ENCODE results near the gene CYTH1.
"Not testable (repeated sequence)": the region's sequence is repeated elsewhere in the genome, so short reads cannot be mapped to it uniquely, and the experiment has no call there.

Gene CYTH1

GRCh38 chr17:78674595-78675315 lies 107.3 kb downstream of the CYTH1 start:
- DNase-seq (ENCODE audit: insufficient read length, low spot score), result no peak
- no peak for FAIRE-seq

GRCh38 chr17:78674156-78674555 lies 107.9 kb downstream of the CYTH1 start:
- no peak for FAIRE-seq
- no peak for DNase-seq (ENCODE audit: insufficient read length, low spot score)

GRCh38 chr17:78673395-78673794 lies 108.7 kb downstream of the CYTH1 start:
- DNase-seq (ENCODE audit: insufficient read length, low spot score), result no peak
- FAIRE-seq, result no peak

DNA sequence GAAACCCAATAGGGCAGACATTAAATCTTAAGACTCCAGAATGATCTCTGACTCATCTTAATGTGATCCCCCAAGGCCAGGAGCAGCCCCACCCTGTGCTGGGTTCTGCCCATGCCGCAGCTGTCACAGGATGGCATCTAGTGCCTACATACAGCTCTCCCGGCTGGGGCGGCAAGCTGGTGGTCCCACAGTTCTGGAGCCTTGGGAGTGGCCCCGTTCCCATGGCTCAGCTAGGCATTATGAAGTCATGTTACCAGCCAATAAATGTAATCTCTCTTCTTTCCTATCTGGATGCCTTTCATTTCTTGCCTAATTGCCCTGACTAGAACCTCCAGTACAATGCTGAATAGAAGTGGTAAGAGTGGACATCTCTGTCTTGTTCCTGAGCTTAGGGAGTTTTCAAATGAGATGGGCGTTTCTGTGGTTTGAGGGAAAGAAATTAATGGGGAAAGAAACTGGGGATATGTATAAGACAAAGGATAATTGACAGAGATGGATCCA lies 109.2 kb downstream of the CYTH1 start:
- no peak for DNase-seq (ENCODE audit: insufficient read length, low spot score)
- FAIRE-seq, result no peak

- FAIRE-seq, result no peak
- DNase-seq (ENCODE audit: insufficient read length, low spot score), result no peak
These were observed 110.1 kb downstream of the CYTH1 start for GRCh38 chr17:78672005-78672404.

GRCh38 chr17:78671726-78672001 lies 110.4 kb downstream of the CYTH1 start:
- FAIRE-seq; DNase-seq (ENCODE audit: insufficient read length, low spot score): not testable (repeated sequence)

DNA sequence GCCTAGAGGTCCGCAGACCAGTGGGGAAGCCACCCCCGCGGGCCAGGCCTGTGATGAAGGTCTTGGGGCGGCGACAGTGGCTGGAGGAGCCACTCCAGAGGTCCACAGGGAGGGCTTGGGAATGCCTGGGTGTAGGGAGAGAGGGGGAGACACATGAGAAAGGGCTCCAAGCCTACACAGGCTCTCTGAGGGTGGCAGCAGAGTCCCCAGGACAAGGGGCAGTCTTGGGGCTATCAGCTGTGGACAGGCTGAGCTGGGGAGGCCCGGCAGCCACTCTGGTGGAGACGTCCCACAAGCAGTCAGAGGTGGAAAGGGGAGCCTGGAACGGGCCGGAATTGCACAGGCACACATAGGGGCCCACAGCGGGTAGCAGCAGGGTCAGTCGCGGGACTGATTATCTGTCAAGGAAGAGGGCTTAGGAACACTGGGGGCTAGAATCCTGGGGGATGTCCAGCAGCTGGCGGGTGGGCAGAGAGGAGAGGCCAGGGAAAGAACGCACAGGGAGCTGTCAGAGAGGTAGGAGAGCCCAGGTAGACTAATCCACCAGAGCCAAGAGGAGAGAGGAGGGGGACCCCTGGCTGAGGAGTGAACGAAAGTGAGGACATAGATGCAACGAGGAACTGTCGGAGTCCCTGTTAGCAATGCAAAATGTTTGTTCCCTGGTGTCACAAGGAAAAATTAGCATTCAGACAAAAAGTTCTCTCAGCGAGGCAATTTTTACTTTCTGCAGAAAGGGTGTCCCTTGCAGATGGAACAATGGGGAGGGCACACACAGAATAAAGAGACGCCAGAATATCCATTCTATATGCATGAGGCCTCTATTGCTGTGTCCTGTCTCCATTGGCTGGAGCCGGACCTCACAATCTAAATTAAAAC lies 111.0 kb downstream of the CYTH1 start:
- FAIRE-seq (no peak), DNase-seq (ENCODE audit: insufficient read length, low spot score) (no peak)

- no peak for DNase-seq (ENCODE audit: insufficient read length, low spot score)
- FAIRE-seq, result no peak
These were observed 112.0 kb downstream of the CYTH1 start for GRCh38 chr17:78669975-78670518.

DNA sequence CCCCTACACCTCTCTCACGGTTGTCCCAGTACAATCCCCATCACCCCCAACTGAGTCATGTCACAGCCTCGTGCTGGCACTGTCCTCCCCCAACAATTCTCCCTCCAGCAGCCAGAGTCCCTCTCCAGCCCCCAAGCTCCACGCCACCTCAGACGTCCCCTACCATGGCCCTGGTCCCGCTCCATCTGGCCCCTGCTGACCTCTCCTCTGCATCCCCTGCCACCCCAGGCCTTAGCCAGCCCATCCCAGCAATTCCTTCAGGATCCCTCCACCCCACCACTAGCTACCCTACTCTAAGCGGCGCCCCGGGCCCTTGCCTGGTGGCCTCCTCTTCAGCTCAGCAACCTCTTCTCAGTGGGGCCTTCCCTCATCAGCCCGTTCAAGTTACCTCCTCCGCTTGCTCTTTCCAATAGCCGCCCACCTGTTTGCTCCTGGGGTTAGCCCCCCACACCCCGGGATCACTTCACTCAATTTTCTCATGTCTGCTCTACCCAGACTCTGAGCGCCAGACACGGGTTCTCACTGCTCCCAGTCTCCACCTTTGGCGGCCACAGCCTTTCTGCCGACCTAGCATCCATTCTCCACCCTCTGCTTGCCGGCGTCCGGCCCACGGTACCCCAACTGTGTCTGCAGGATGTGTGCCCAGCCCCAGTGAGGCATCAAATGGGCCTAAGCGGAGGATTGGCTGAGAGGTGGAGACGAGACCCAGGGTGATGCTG lies 112.7 kb downstream of the CYTH1 start:
- FAIRE-seq (no peak), DNase-seq (ENCODE audit: insufficient read length, low spot score) (no peak)

DNA sequence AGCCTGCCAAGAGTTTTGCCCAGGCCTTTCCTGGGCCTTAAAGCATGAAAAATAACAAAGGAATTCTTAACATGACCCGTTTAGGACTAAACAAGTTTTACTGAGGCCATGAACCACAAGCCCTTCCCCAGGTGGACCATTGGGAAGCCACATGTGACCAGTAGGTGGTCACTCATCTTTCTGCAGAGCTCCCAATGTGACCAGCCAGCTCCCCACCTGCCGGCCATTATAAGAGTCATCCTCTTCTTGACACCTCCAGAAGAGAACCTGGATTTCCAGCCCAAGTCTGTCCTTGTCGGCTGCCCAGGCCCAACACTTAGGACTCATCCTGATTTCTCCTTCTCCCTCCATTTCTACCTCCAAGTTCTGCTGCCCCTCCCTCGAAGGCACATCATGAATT lies 113.2 kb downstream of the CYTH1 start:
- FAIRE-seq (no peak), DNase-seq (ENCODE audit: insufficient read length, low spot score) (no peak)

GRCh38 chr17:78667741-78668640 lies 114.1 kb downstream of the CYTH1 start:
- no peak for DNase-seq (ENCODE audit: insufficient read length, low spot score)
- FAIRE-seq, result no peak

GRCh38 chr17:78667091-78667490 lies 115.0 kb downstream of the CYTH1 start:
- FAIRE-seq (no peak), DNase-seq (ENCODE audit: insufficient read length, low spot score) (no peak)

DNA sequence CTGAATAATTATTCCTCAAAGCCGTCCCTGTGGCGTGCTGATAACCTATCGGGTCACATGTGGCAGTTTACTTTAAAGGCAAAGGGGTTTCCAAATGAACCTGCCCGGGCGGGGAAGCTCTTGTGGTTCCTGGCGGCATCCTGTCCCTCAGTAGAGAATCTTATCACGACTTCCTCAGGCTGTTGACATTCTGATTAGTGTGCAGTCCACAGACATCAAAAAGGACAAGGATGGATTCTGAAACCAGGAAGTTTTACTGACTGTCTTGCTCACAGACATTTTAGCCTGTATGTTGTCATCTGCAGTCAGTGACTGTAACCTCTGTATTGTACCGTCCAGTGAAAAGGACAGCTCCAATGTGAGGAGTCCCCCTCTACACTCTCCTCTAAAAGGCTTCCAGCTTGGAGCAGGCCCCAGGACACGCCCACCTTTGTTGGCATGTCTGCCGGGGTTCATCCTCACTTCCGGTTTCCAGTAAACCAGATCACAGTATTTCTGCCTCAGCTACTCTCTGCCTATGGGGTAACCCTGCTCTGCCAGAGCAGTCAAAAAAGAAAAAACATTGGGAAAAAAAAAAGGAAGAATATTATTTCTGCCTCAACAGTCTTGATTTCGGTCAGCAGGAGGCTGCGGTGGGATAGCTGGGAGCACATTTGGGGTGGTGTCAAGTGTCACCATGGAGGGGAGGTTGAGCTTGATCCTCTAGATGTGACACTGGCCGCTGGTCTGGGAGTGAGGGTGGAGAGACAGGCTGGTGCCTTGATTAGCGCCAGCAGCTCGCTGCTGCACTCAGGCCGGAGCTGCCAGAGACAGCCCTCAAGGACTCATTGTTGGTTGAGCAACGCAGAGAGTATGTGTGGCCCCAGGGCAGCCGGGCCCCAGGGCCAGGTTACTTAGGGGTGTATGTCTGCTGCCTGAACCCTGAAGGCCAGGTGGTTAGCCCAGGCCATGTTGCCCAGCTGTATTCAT lies 115.8 kb downstream of the CYTH1 start:
- peak; percentile 37 for FAIRE-seq
- no peak for DNase-seq (ENCODE audit: insufficient read length, low spot score)

GRCh38 chr17:78665387-78665951 lies 116.6 kb downstream of the CYTH1 start:
- FAIRE-seq (no peak), DNase-seq (ENCODE audit: insufficient read length, low spot score) (no peak)

- no peak for DNase-seq (ENCODE audit: insufficient read length, low spot score)
- FAIRE-seq, result no peak
These were observed 117.3 kb downstream of the CYTH1 start for GRCh38 chr17:78664476-78665386.

DNA sequence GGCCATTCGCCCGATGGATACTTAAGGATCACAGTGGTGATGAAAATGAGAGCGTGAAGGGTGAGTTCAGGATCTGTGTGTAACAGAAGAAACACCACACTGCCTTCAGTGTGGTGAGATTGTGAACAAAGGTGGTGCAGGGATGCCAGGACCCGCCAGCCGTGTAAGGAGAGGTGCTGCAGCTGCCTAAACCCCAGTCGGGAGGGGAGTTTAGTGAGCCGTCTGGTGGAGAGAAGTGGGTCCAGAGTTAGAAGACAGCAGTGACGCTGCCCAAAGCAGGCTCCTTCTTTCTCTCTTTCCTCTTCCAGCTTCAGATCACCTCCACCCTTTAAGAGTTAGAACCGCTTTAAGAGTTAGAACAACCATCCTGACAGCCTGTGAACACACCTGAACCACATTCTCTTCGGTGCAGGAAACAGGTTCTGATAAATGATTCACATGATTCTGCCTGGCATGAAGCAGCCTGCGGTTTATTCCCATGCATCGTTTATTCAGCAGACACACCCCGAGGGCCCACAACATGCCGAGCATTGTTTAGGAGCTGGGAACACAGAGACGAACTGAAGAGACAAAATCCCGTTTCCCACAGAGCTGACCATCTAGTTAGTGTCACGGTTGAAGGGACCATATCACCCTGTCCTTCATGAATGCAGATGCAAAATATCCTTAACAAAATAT lies 120.8 kb downstream of the CYTH1 start:
- DNase-seq (ENCODE audit: insufficient read length, low spot score) (no peak), FAIRE-seq (no peak)

GRCh38 chr17:78659546-78659945 lies 122.5 kb downstream of the CYTH1 start:
- DNase-seq (ENCODE audit: insufficient read length, low spot score), result no peak

More at GRCh38 chr17:78659546-78659945, 122.5 kb downstream of the CYTH1 start:
- no peak for FAIRE-seq

All from GM19239 (cell line).